HepG2 (cell line): ENCODE results near the gene SCAF8. TPM values are rescaled to one million over a fixed set of nuclear protein-coding genes. Genes with fewer than 3 reads are reported as not detected.

Source experiments
- ATAC-seq: fragments of 200-7000 bp; cut with Tn5 transposase; 3 replicates; pipeline ENCODE4 v1.9.1; 2020; ENCODE audit warnings: mild to moderate bottlenecking, moderate library complexity
- BruUV-seq: library from RNA; stranded (reverse); fragments of 400-500 nt; replicated peaks from 2 replicates; lab custom pipeline; 2021; lab: Mats Ljungman, UMichigan
- CTCF ChIA-PET: fragments of 300-600 bp; formaldehyde crosslinking; extraction: SDS; loops from one replicate; lab custom pipeline; 2021; ENCODE audit warnings: low total read pairs, inconsistent platforms, low intra/inter-chr PET ratio; lab: Yijun Ruan, JAX
- POLR2A ChIA-PET: fragments of 350-600 bp; sonication (Branson Sonifier 250); formaldehyde crosslinking; loops from one replicate; lab custom pipeline; 2020; ENCODE audit warnings: antibody characterized with exemption, inconsistent platforms; lab: Yijun Ruan, JAX
- DNase-seq: peaks from one replicate; pipeline ENCODE4 v3.0.0-alpha.2; 2015; ENCODE audit warnings: low spot score
- FAIRE-seq: peaks from 3 replicates; lab custom pipeline; 2011; peaks lifted over from hg19 to GRCh38; lab: Jason Lieb, UNC
- H2AFZ ChIP-seq: one replicate; pipeline ENCODE4 v1.6.1; 2011; ENCODE audit warnings: low read length, inconsistent platforms
- H3K27ac ChIP-seq: fragments of 300-600 bp; 3 replicates; pipeline ENCODE4 v1.8.0; 2011; ENCODE audit warnings: mixed run types, mild to moderate bottlenecking, mixed read lengths, low read length, inconsistent platforms; ENCODE audit not compliant: insufficient read depth; ENCODE audit errors: extremely low read length
- H3K27me3 ChIP-seq, 2 experiments: fragments of 200-600 bp in 1 of 2; 2 replicates in 1 of 2; 3 replicates in 1 of 2; pipeline versions ENCODE4 v1.6.0 to v1.8.0; 2011; ENCODE audit warnings: low read length in 2 of 2, mild to moderate bottlenecking in 2 of 2, moderate library complexity in 2 of 2, inconsistent platforms in 1 of 2; ENCODE audit not compliant: insufficient read depth in 2 of 2, control insufficient read depth in 1 of 2
- H3K36me3 ChIP-seq, 2 experiments: fragments of 200-600 bp in 1 of 2; replicated peaks in 1 of 2; 2 replicates in 1 of 2; 3 replicates in 1 of 2; pipeline versions ENCODE4 v1.5.1 to v1.8.0; 2011; ENCODE audit warnings: low read length in 2 of 2, inconsistent platforms in 1 of 2; ENCODE audit not compliant: insufficient read depth in 2 of 2, control insufficient read depth in 1 of 2
- H3K4me1 ChIP-seq: 2 replicates; pipeline ENCODE4 v1.5.1; 2012; ENCODE audit warnings: low read length, inconsistent platforms; ENCODE audit not compliant: insufficient read depth
- H3K4me2 ChIP-seq: 2 replicates; pipeline ENCODE4 v1.6.0; 2011; ENCODE audit warnings: low read depth, low read length, inconsistent platforms
- H3K4me3 ChIP-seq, 3 experiments: fragments of 200-600 bp in 1 of 3; sonication (generic), shearing (Covaris generic) in 1 of 3; replicated peaks in 1 of 3; 2 replicates each; pipeline ENCODE4 v1.5.1; 2011 to 2016; ENCODE audit warnings: low read length in 3 of 3, inconsistent platforms in 2 of 3, low read depth in 2 of 3, mild to moderate bottlenecking in 2 of 3, control low read depth in 1 of 3, mixed read lengths in 1 of 3; ENCODE audit not compliant: insufficient read depth in 1 of 3
- H3K79me2 ChIP-seq: one replicate; pipeline ENCODE4 v1.6.1; 2011; ENCODE audit warnings: low read length, inconsistent platforms; ENCODE audit not compliant: insufficient read depth
- H3K9ac ChIP-seq: 2 replicates; pipeline ENCODE4 v1.6.0; 2011; ENCODE audit warnings: mild to moderate bottlenecking, low read depth, low read length, inconsistent platforms; ENCODE audit not compliant: insufficient read depth
- H3K9me3 ChIP-seq: 2 replicates; pipeline ENCODE4 v1.5.1; 2012; ENCODE audit warnings: mild to moderate bottlenecking, low read length
- H4K20me1 ChIP-seq: 2 replicates; pipeline ENCODE4 v1.6.0; 2011; ENCODE audit warnings: inconsistent platforms, mild to moderate bottlenecking, low read length, moderate library complexity; ENCODE audit not compliant: insufficient read depth
- ARNTL ChIP-seq: sonication (generic); formaldehyde crosslinking; IDR thresholded peaks from 2 replicates; pipeline ENCODE4 v1.4.0; 2020; ENCODE audit warnings: mild to moderate bottlenecking, missing genetic modification reagents
- DNMT1 ChIP-seq: sonication (generic); formaldehyde crosslinking; IDR thresholded peaks from 2 replicates; pipeline ENCODE4 v1.5.1; 2020; ENCODE audit warnings: mild to moderate bottlenecking, missing genetic modification reagents
- HDAC2 ChIP-seq: sonication (generic); formaldehyde crosslinking; IDR thresholded peaks from 2 replicates; pipeline ENCODE4 v1.4.0; 2020; ENCODE audit warnings: missing genetic modification reagents
- HNRNPH1 ChIP-seq: fragments of 200-400 bp; formaldehyde crosslinking; optimal IDR thresholded peaks from 2 replicates; pipeline ENCODE3; 2017; ENCODE audit warnings: mild to moderate bottlenecking, low read depth, low read length
- HNRNPLL ChIP-seq: fragments of 200-400 bp; formaldehyde crosslinking; IDR thresholded peaks from 2 replicates; pipeline ENCODE4 v1.6.1; 2017; ENCODE audit warnings: mild to moderate bottlenecking, low read depth, low read length; ENCODE audit not compliant: poor library complexity, severe bottlenecking
- MBD4 ChIP-seq: IDR thresholded peaks from 2 replicates; pipeline ENCODE4 v1.6.1; 2012; ENCODE audit warnings: low read length, inconsistent platforms, borderline replicate concordance
- MED13 ChIP-seq: sonication (generic); formaldehyde crosslinking; IDR thresholded peaks from 2 replicates; pipeline ENCODE4 v1.5.0; 2020; ENCODE audit warnings: missing genetic modification reagents
- MEF2D ChIP-seq: sonication (generic); formaldehyde crosslinking; IDR thresholded peaks from 2 replicates; pipeline ENCODE4 v1.5.1; 2020; ENCODE audit warnings: mild to moderate bottlenecking, missing genetic modification reagents
- NR2C2 ChIP-seq: sonication (generic); formaldehyde crosslinking; IDR thresholded peaks from 2 replicates; pipeline ENCODE4 v1.4.0; 2020; ENCODE audit warnings: missing genetic modification reagents, mild to moderate bottlenecking, moderate library complexity, borderline replicate concordance
- SCMH1 ChIP-seq: sonication (generic); formaldehyde crosslinking; IDR thresholded peaks from 2 replicates; pipeline ENCODE4 v1.9.0; 2021; ENCODE audit warnings: missing genetic modification reagents, mild to moderate bottlenecking, borderline replicate concordance
- ZNF121 ChIP-seq: sonication (generic); formaldehyde crosslinking; IDR thresholded peaks from 2 replicates; pipeline ENCODE4 v1.5.0; 2020; ENCODE audit warnings: mild to moderate bottlenecking, missing genetic modification reagents
- ZNF274 ChIP-seq: sonication (generic); formaldehyde crosslinking; IDR thresholded peaks from 2 replicates; pipeline ENCODE4 v1.5.1; 2020; ENCODE audit warnings: mild to moderate bottlenecking, missing genetic modification reagents
- ZNF3 ChIP-seq: IDR thresholded peaks from 2 replicates; pipeline ENCODE4 v1.7.0; 2017; ENCODE audit warnings: inconsistent platforms
- ZNF547 ChIP-seq: sonication (generic); formaldehyde crosslinking; IDR thresholded peaks from 2 replicates; pipeline ENCODE4 v1.5.1; 2020; ENCODE audit warnings: mild to moderate bottlenecking, missing genetic modification reagents
- ZNF564 ChIP-seq: sonication (generic); formaldehyde crosslinking; IDR thresholded peaks from 2 replicates; pipeline ENCODE4 v1.8.1; 2023; ENCODE audit warnings: mild to moderate bottlenecking, missing genetic modification reagents
- ZSCAN30 ChIP-seq: sonication (generic); formaldehyde crosslinking; IDR thresholded peaks from 2 replicates; pipeline ENCODE4 v1.5.0; 2020; ENCODE audit warnings: mild to moderate bottlenecking, missing genetic modification reagents
- WGBS: methylation state at CpG from one replicate; pipeline ENCODE4 v1.1.6; 2017; ENCODE audit warnings: low lambda C conversion rate; 5-methylcytosine and 5-hydroxymethylcytosine counted together
- in situ Hi-C: cut with HindIII; loops from 2 replicates; pipeline ENCODE4 v1.10.0; 2017; ENCODE audit warnings: low pct_unique_long_range_greater_than_20kb; ENCODE audit not compliant: extremely low pct_ligation_motif_present
- intact Hi-C: fragments of 100-400 bp; cut with micrococcal nuclease; formaldehyde crosslinking; loops from one replicate; pipeline ENCODE4 v1.10.0; 2022; ENCODE audit not compliant: unreplicated experiment
- polyA plus RNA-seq, 8 experiments: library from polyadenylated mRNA; depleted of rRNA in 3 of 8; stranded (reverse) in 7 of 8; unstranded in 1 of 8; fragments of >200 nt; fragmentation: Illumina TruSeq in 4 of 8; extraction: Trizol in 4 of 8; gene quantifications; 2 replicates each; pipeline versions ENCODE4 v1.2.1 to v1.2.3, GENCODE V29; 2011 to 2016; ENCODE audit warnings: low read depth in 4 of 8, missing spikeins in 1 of 8, mixed read lengths in 1 of 8; ENCODE audit not compliant: insufficient read depth in 1 of 8
- total RNA-seq, 5 experiments: library from RNA; depleted of rRNA; stranded (reverse); fragments of >200 nt; fragmentation: Illumina TruSeq; extraction: Trizol; gene quantifications; 2 replicates each; pipeline ENCODE4 v1.2.3, GENCODE V29; 2016; ENCODE audit warnings: low read depth in 1 of 5
- TF ChIP-seq, protein P1 (sequence below): sonication (generic); formaldehyde crosslinking; IDR thresholded peaks from 2 replicates; pipeline ENCODE4 v1.5.0; 2020; ENCODE audit warnings: missing genetic modification reagents
- TF ChIP-seq, protein P2 (sequence below): sonication (generic); formaldehyde crosslinking; IDR thresholded peaks from 2 replicates; pipeline ENCODE4 v1.8.0; 2022; ENCODE audit warnings: low read depth, missing genetic modification reagents
- TF ChIP-seq, protein P3 (sequence below): sonication (generic); formaldehyde crosslinking; IDR thresholded peaks from 2 replicates; pipeline ENCODE4 v1.4.0; 2020; ENCODE audit warnings: missing genetic modification reagents
- TF ChIP-seq, protein P4 (sequence below): sonication (generic); formaldehyde crosslinking; IDR thresholded peaks from 2 replicates; pipeline ENCODE4 v1.8.1; 2023; ENCODE audit warnings: mild to moderate bottlenecking, missing genetic modification reagents

Gene SCAF8
- total and polyA plus RNA-seq, 2 of the 13 experiments (the other 11 are each of a cell fraction or from before 2014, with no cell fraction given): 15.3 to 40.8 TPM

DNA sequence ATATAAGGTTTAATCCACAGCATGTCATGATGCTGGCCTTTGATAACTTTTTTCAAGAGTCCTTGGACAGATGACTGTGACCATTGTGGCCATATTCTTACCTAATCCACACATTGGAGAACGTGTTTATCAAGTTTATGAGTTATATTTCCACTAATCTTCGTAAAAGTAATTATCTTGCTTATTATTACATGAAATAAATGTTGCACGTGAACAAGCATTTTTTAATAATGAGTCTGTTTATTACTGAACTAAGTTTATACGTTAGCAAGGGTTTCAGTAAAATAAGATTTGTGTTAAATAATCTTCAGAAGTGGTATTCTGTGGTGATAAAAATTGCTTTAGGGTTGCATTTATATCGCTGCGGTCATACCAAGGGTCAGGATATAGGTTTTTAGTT is 107.1 kb downstream of the SCAF8 start:
- ATAC-seq (no peak), FAIRE-seq (no peak), DNase-seq (no peak)
- H3K4me2 ChIP-seq: no peak overlapping the region
- H3K4me3 ChIP-seq: no peak overlapping the region
- peaks cover 0 to 8% of the 10 kb centered on the region in 2 experiments; a peak in 4 of 5 replicates for H3K36me3 ChIP-seq
- no TSS peak for BruUV-seq
- H3K79me2 ChIP-seq: peaks cover 18% of the 10 kb centered on the region
- peaks cover 9% of the 10 kb centered on the region for H4K20me1 ChIP-seq
- ChIA-PET POLR2A (no interaction called here), CTCF (no interaction called here)
- H2AFZ ChIP-seq: no peak overlapping the region
- TF ChIP-seq DNMT1 (CRISPR knock-in tag): no peak
- no peak for TF ChIP-seq MED13 (CRISPR knock-in tag)
- TF ChIP-seq MEF2D (CRISPR knock-in tag): no peak
- TF ChIP-seq ZNF3: no peak
- no peak for TF ChIP-seq ZNF121 (CRISPR knock-in tag)
- TF ChIP-seq HNRNPLL: no peak
- TF ChIP-seq MBD4: no peak
- no peak for TF ChIP-seq ZNF274
- TF ChIP-seq ZSCAN30 (CRISPR knock-in tag): no peak
- no peak for TF ChIP-seq HDAC2 (CRISPR knock-in tag)
- no peak for TF ChIP-seq HNRNPH1
- TF ChIP-seq, protein P1, sequence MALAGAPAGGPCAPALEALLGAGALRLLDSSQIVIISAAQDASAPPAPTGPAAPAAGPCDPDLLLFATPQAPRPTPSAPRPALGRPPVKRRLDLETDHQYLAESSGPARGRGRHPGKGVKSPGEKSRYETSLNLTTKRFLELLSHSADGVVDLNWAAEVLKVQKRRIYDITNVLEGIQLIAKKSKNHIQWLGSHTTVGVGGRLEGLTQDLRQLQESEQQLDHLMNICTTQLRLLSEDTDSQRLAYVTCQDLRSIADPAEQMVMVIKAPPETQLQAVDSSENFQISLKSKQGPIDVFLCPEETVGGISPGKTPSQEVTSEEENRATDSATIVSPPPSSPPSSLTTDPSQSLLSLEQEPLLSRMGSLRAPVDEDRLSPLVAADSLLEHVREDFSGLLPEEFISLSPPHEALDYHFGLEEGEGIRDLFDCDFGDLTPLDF (CRISPR knock-in tag): no peak
- TF ChIP-seq, protein P2, sequence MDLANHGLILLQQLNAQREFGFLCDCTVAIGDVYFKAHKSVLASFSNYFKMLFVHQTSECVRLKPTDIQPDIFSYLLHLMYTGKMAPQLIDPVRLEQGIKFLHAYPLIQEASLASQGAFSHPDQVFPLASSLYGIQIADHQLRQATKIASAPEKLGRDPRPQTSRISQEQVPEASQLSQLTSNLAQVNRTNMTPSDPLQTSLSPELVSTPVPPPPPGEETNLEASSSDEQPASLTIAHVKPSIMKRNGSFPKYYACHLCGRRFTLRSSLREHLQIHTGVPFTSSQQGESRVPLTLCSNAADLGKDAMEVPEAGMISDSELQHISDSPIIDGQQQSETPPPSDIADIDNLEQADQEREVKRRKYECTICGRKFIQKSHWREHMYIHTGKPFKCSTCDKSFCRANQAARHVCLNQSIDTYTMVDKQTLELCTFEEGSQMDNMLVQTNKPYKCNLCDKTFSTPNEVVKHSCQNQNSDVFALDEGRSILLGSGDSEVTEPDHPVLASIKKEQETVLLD (CRISPR knock-in tag): no peak
- TF ChIP-seq NR2C2 (CRISPR knock-in tag): no peak
- TF ChIP-seq ZNF547 (CRISPR knock-in tag): no peak
- no peak for TF ChIP-seq ARNTL
- TF ChIP-seq, protein P3, sequence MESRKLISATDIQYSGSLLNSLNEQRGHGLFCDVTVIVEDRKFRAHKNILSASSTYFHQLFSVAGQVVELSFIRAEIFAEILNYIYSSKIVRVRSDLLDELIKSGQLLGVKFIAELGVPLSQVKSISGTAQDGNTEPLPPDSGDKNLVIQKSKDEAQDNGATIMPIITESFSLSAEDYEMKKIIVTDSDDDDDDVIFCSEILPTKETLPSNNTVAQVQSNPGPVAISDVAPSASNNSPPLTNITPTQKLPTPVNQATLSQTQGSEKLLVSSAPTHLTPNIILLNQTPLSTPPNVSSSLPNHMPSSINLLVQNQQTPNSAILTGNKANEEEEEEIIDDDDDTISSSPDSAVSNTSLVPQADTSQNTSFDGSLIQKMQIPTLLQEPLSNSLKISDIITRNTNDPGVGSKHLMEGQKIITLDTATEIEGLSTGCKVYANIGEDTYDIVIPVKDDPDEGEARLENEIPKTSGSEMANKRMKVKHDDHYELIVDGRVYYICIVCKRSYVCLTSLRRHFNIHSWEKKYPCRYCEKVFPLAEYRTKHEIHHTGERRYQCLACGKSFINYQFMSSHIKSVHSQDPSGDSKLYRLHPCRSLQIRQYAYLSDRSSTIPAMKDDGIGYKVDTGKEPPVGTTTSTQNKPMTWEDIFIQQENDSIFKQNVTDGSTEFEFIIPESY (CRISPR knock-in tag): no peak
- TF ChIP-seq, protein P4, sequence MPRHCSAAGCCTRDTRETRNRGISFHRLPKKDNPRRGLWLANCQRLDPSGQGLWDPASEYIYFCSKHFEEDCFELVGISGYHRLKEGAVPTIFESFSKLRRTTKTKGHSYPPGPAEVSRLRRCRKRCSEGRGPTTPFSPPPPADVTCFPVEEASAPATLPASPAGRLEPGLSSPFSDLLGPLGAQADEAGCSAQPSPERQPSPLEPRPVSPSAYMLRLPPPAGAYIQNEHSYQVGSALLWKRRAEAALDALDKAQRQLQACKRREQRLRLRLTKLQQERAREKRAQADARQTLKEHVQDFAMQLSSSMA (CRISPR knock-in tag): no peak
- no peak for TF ChIP-seq ZNF564 (CRISPR knock-in tag)
- no peak for TF ChIP-seq SCMH1
- in situ Hi-C loops: no loop called here
- H3K27ac ChIP-seq: no peak overlapping the region
- no peaks in the 10 kb centered on the region for H3K27me3 ChIP-seq
- 98% methylated on average over 6 of the region's 6 CpGs for WGBS
- intact Hi-C loops: no loop called here
- H3K9me3 ChIP-seq: no peaks in the 10 kb centered on the region
- no peak overlapping the region for H3K9ac ChIP-seq
- H3K4me1 ChIP-seq: no peaks in the 10 kb centered on the region
